HG03103 (cell line): ENCODE results near the gene TEX22.

Experiments used
- ATAC-seq: cut with Tn5 transposase; IDR thresholded peaks from one replicate; pipeline ENCODE4 v1.9.1; 2021; ENCODE audit warnings: low read depth; ENCODE audit not compliant: unreplicated experiment

TEX22 gene

GRCh38 chr14:105419195-105420091, 21.1 kb downstream of the TEX22 start, which contains the start of gene MTA1:
TSS of gene MTA1 (plus strand) at chr14:105419827. CDS start at chr14:105420036, 209 bp downstream.
- no peak for ATAC-seq

DNA sequence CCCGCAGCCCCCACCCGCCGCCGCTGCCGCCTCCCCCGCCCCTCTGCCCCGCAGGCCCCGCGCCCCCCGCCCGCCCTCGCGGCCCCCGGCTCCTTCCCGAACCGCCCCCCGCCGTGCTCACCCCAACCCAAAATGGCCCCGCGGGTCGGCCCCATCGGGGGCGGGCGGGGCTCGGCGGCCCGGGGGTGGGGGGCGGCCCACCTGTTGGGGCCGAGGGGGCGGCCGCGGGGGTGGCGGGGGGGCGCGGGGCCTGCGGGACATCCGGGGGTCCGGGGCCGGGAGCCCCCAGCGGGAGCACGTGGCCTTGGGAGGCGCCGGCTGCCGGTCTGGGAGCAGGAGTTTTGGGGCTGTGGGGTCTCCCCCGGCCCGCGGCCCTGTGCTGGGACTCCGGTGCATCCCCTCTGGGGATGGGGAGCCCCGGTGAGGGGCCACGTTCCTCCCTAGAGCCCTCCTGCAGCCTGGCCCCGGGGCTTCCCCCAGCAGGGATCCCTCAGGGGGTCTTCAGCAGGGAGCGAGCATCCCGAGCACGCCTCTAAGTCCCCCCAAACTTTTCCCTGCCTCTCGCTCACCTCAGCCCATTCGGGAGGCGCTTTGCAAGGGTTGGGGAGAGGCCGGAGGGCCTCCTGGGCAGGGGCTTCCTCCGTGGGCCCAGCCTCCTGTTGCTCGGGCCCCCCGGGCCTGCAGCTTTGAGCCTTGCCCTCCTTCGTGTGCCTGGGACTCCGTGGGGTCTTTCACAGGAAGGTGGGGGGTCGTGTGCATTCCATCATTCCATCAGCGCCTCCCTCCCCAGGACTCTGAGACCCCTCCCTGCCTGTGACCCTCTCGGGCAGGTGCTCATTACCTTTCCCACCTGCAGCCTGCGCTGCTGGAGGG, 22.0 kb downstream of the TEX22 start:
- no peak for ATAC-seq

GRCh38 chr14:105420974-105421674, 22.8 kb downstream of the TEX22 start:
- ATAC-seq, result no peak

GRCh38 chr14:105421723-105422615, 23.6 kb downstream of the TEX22 start:
- ATAC-seq, result no peak

- no peak for ATAC-seq
These were observed 24.6 kb downstream of the TEX22 start for GRCh38 chr14:105422695-105423487.

DNA sequence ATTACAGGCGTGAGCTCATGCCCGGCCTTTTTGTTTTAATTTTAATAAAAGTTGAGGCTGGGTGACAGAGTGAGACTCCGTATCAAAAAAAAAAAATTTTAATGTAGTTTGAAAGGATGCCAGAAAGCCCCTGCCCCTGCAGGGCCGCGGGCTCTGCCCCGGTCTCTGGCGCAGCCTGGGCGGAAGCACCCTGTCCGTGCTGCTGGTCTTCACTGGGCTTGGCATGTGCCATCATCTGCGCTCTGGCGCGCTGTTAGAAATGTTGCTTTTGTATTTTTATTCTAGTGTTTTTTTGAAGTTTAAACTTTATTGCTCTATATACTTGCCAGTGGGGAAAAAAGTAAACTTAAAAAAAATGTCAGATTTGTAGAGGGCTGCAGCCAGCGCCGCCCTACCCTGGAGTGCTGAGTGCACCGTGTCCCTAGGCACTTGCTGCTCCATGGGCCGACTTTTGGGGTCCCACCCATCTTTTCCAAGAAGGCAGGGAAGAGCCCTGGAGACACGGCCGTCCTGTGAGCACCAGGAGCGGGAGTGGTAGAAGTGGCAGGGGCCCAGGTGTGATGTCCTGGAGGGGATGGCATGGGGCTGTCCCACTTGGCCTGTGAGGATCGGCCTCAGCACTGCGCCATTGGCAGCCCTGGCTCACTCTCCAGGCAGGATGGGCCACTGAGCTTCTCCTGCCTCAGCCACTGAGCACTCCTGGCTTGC, 25.3 kb downstream of the TEX22 start:
- ATAC-seq, result no peak

DNA sequence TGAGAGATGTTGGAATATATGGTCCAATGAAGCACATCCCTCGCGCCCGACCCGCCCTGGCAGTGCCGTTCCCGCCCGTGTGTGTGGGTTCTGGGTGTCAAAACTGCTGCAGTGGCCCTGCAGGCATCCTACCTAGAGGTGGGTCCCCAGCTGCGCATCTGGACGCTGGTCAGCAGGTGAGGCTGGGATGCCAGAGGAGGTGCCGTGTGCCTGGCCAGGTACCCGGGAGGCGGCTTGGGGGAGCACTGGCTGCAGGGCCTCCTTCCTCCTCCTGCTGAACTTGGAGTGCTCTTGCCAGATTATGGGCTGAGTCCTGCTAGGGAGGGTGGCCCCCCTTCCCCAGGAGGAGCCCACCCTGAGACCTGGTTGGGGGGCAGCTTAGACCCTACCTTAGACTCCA, 26.5 kb downstream of the TEX22 start:
- ATAC-seq, result no peak

DNA sequence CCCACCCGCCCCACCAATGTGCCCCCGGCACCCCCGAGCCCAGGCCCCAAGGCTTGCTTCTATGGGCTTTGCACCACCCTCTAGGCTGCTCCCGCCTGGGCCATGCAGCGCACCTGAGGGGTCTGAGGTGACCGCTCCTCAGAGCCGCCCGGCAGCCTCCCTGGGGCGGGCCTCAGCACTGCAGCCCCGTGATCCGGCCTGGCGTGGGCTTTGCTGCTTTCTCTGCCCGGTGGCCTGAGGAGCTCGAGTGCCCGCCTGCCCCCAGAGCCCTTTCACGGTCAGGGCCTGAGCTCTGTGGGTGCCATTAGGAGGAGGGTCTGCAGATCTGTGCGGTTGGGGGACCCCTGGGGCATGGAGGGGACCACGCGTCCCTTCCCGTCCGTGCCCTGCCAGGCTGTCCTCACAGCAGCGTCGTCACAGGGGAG, 27.5 kb downstream of the TEX22 start:
- ATAC-seq, result no peak

- ATAC-seq, result no peak
These were observed 28.2 kb downstream of the TEX22 start for GRCh38 chr14:105426416-105427130.

GRCh38 chr14:105427412-105427811, 29.1 kb downstream of the TEX22 start:
- ATAC-seq, result no peak

GRCh38 chr14:105427936-105428485, 29.7 kb downstream of the TEX22 start:
- ATAC-seq, result no peak

GRCh38 chr14:105430042-105430441, 31.7 kb downstream of the TEX22 start:
- ATAC-seq, result no peak

- no peak for ATAC-seq
These were observed 32.2 kb downstream of the TEX22 start for GRCh38 chr14:105430565-105430964.

- no peak for ATAC-seq
These were observed 32.9 kb downstream of the TEX22 start for GRCh38 chr14:105431256-105431655.

- ATAC-seq, result no peak
These were observed 34.3 kb downstream of the TEX22 start for GRCh38 chr14:105432657-105433056.

GRCh38 chr14:105433161-105433605, 34.8 kb downstream of the TEX22 start:
- ATAC-seq, result no peak

DNA sequence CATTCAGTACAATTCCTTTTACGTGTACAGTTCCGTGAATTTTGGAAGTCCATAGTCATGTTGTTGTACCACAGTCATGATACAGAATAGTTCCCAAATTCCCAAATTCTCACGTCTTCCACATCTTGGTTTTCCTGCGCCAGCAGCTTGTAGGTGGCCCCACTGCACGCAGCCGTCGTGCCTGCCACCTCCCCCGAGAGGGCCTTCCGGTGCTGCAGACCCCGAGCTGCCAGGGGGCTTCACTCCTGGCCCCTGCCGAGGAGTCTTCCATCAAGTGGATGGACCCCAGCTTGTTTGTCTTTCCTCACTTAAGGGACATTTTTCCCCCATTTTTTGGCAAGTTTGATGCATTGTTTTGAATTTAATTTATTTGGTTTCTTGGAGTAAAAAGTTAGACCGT, 38.1 kb downstream of the TEX22 start:
- no peak for ATAC-seq
